AG09309 (cell line): ENCODE results near the gene CASR.

Experiments
- DNase-seq: peaks from one replicate; pipeline ENCODE4 v3.0.0-alpha.2; 2010; ENCODE audit warnings: low read depth
- H3K4me3 ChIP-seq: 2 replicates; pipeline ENCODE4 v1.5.1; 2011; ENCODE audit warnings: mild to moderate bottlenecking, low read depth, low read length, moderate library complexity; ENCODE audit not compliant: control insufficient read depth
- CTCF ChIP-seq: IDR thresholded peaks from 2 replicates; pipeline ENCODE4 v1.5.1; 2011; ENCODE audit warnings: mild to moderate bottlenecking, low read depth, low read length, inconsistent platforms; ENCODE audit not compliant: insufficient read depth, control insufficient read depth; ENCODE audit errors: missing control alignments

CASR gene

DNA sequence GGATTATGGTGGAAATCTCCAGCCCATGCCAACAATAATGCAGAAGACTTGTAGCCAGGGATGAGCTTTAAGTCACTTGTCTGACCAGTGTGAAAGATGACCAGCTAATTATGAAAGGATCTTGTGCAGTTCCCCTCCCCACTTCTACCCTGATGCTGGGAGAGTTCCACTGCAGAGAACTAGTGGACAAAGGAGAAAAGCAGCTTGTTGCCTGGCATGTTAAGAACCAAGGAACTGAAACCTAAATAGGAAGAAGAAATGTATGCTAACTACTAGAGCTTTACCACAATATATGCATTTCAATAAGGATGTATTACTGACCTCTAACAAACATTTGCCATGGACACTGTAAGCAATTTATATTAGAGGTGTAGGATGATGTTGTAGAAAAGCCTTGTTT lies 89.4 kb downstream of the CASR start:
- DNase-seq, result no peak
- TF ChIP-seq CTCF, result no peak
- H3K4me3 ChIP-seq, result no peak overlapping the region

GRCh38 chr3:122273498-122273897 lies 90.0 kb downstream of the CASR start:
- no peak for DNase-seq
- no peak for TF ChIP-seq CTCF
- no peak overlapping the region for H3K4me3 ChIP-seq

DNA sequence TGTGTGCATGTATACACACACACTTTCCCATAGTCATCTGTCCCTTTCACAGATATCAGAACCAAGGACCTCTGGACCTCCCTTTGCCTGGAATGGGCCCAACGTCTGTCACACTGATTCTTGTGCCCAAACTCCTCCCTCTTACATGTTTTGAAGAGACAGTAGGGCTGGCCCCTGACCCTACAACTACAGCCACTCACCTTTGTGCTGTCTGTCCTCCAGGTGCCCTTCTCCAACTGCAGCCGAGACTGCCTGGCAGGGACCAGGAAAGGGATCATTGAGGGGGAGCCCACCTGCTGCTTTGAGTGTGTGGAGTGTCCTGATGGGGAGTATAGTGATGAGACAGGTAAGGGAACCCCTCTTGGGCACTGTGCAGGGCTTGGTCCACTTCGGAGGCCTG lies 98.4 kb downstream of the CASR start:
- no peak for DNase-seq
- TF ChIP-seq CTCF, result no peak
- H3K4me3 ChIP-seq, result no peak overlapping the region

DNA sequence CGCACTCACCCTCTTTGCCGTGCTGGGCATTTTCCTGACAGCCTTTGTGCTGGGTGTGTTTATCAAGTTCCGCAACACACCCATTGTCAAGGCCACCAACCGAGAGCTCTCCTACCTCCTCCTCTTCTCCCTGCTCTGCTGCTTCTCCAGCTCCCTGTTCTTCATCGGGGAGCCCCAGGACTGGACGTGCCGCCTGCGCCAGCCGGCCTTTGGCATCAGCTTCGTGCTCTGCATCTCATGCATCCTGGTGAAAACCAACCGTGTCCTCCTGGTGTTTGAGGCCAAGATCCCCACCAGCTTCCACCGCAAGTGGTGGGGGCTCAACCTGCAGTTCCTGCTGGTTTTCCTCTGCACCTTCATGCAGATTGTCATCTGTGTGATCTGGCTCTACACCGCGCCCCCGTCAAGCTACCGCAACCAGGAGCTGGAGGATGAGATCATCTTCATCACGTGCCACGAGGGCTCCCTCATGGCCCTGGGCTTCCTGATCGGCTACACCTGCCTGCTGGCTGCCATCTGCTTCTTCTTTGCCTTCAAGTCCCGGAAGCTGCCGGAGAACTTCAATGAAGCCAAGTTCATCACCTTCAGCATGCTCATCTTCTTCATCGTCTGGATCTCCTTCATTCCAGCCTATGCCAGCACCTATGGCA lies 100.5 kb downstream of the CASR start:
- no peak for DNase-seq
- no peak overlapping the region for H3K4me3 ChIP-seq
- TF ChIP-seq CTCF, result no peak

DNA sequence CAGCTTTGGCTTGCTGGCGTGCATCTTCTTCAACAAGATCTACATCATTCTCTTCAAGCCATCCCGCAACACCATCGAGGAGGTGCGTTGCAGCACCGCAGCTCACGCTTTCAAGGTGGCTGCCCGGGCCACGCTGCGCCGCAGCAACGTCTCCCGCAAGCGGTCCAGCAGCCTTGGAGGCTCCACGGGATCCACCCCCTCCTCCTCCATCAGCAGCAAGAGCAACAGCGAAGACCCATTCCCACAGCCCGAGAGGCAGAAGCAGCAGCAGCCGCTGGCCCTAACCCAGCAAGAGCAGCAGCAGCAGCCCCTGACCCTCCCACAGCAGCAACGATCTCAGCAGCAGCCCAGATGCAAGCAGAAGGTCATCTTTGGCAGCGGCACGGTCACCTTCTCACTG lies 101.0 kb downstream of the CASR start:
- no peak for TF ChIP-seq CTCF
- no peak overlapping the region for H3K4me3 ChIP-seq
- no peak for DNase-seq

DNA sequence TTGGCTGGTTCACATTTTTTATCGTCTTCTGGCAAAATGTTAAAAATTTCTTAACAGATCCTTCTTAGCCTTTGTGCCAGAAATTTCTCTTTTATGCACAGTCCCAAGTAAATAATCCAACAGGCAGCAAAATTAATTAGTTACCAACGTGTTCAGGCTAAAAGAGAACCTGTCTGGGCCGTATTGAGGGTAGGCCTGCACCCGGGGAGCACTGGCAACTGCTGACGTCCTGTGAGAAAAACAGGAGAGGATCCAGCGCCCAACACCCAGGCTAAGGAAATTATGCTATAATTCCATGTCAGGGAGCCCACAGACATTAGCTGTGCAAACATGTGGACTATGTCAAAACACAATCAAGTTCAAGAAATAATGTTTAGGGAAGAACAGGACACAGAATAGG lies 110.9 kb downstream of the CASR start:
- DNase-seq, result no peak
- TF ChIP-seq CTCF, result no peak
- no peak overlapping the region for H3K4me3 ChIP-seq

- H3K4me3 ChIP-seq, result no peak overlapping the region
Measured at GRCh38 chr3:122295266-122296062, 112.0 kb downstream of the CASR start.

More at GRCh38 chr3:122295266-122296062, 112.0 kb downstream of the CASR start:
- no peak for TF ChIP-seq CTCF
- DNase-seq, result no peak
